ENCODE measurements around the gene CASZ1. TPM values are rescaled to one million over a fixed set of nuclear protein-coding genes. Genes with fewer than 3 reads are reported as not detected.

Gene CASZ1
- total RNA-seq, 1 experiment from 2014 or later: 2.3 TPM

GRCh38 chr1:10745383-10745782, 51.1 kb downstream of the CASZ1 start:
- DNase-seq: no peak
- Histone ChIP-seq H3K27ac (no peak overlapping the region), H3K9me3 (replicated peaks) (no peaks in the 10 kb centered on the region), H3K4me3 (no peak overlapping the region), H3K4me1 (no peaks in the 10 kb centered on the region), H3K27me3 (0 out of 2 replicates have a peak, but pooled peaks cover 5% of the 10 kb centered on the region), H3K36me3 (no peaks in the 10 kb centered on the region)

GRCh38 chr1:10744654-10745238, 51.7 kb downstream of the CASZ1 start:
- Histone ChIP-seq H3K4me1 (no peaks in the 10 kb centered on the region), H3K9me3 (replicated peaks) (no peaks in the 10 kb centered on the region), H3K36me3 (no peaks in the 10 kb centered on the region), H3K27ac (no peak overlapping the region), H3K27me3 (0 out of 2 replicates have a peak, but pooled peaks cover 5% of the 10 kb centered on the region), H3K4me3 (no peak overlapping the region)
- DNase-seq: no peak

GRCh38 chr1:10744029-10744428, 52.4 kb downstream of the CASZ1 start:
- Histone ChIP-seq H3K36me3 (no peaks in the 10 kb centered on the region), H3K27me3 (0 out of 2 replicates have a peak, but pooled peaks cover 5% of the 10 kb centered on the region), H3K4me1 (no peaks in the 10 kb centered on the region), H3K4me3 (no peak overlapping the region), H3K27ac (no peak overlapping the region), H3K9me3 (replicated peaks) (no peaks in the 10 kb centered on the region)
- DNase-seq: no peak

GRCh38 chr1:10741696-10742095, 54.8 kb downstream of the CASZ1 start:
- Histone ChIP-seq H3K9me3 (replicated peaks) (no peaks in the 10 kb centered on the region), H3K27me3 (0 out of 2 replicates have a peak, but pooled peaks cover 5% of the 10 kb centered on the region), H3K36me3 (no peaks in the 10 kb centered on the region), H3K27ac (no peak overlapping the region), H3K4me1 (no peaks in the 10 kb centered on the region), H3K4me3 (no peak overlapping the region)
- DNase-seq: no peak

- no peak for DNase-seq
- Histone ChIP-seq H3K36me3 (no peaks in the 10 kb centered on the region), H3K27me3 (peaks cover 6% of the 10 kb centered on the region; the same call in 1 of the 2 replicates), H3K4me3 (no peak overlapping the region), H3K27ac (no peak overlapping the region), H3K9me3 (replicated peaks) (no peaks in the 10 kb centered on the region), H3K4me1 (no peaks in the 10 kb centered on the region)
These were observed 56.3 kb downstream of the CASZ1 start for GRCh38 chr1:10740123-10740522.

GRCh38 chr1:10739589-10739988, 56.9 kb downstream of the CASZ1 start:
- no peaks in the 10 kb centered on the region for H3K36me3 ChIP-seq
- peaks cover 11% of the 10 kb centered on the region; the same call in 1 of the 2 replicates for H3K27me3 ChIP-seq
- H3K4me1 ChIP-seq: no peaks in the 10 kb centered on the region
- H3K9me3 ChIP-seq (replicated peaks): no peaks in the 10 kb centered on the region
- no peak overlapping the region for H3K27ac ChIP-seq
- H3K4me3 ChIP-seq: no peak overlapping the region
- DNase-seq: no peak

- H3K4me1 ChIP-seq: no peaks in the 10 kb centered on the region
These were observed 58.1 kb downstream of the CASZ1 start for GRCh38 chr1:10738061-10739058.

GRCh38 chr1:10737651-10738050, 58.8 kb downstream of the CASZ1 start:
- H3K27me3 ChIP-seq: peaks cover 15% of the 10 kb centered on the region; the same call in 1 of the 2 replicates
- H3K4me1 ChIP-seq: no peaks in the 10 kb centered on the region
- no peak overlapping the region for H3K4me3 ChIP-seq
- H3K9me3 ChIP-seq (replicated peaks): no peaks in the 10 kb centered on the region
- no peaks in the 10 kb centered on the region for H3K36me3 ChIP-seq
- DNase-seq: no peak
- no peak overlapping the region for H3K27ac ChIP-seq

More at GRCh38 chr1:10738061-10739058, 58.1 kb downstream of the CASZ1 start:
- no peak overlapping the region for H3K4me3 ChIP-seq
- no peak overlapping the region for H3K27ac ChIP-seq
- no peaks in the 10 kb centered on the region for H3K36me3 ChIP-seq
- DNase-seq: no peak
- no peaks in the 10 kb centered on the region for H3K9me3 ChIP-seq (replicated peaks)
- H3K27me3 ChIP-seq: peaks cover 14% of the 10 kb centered on the region; the same call in 1 of the 2 replicates

DNA sequence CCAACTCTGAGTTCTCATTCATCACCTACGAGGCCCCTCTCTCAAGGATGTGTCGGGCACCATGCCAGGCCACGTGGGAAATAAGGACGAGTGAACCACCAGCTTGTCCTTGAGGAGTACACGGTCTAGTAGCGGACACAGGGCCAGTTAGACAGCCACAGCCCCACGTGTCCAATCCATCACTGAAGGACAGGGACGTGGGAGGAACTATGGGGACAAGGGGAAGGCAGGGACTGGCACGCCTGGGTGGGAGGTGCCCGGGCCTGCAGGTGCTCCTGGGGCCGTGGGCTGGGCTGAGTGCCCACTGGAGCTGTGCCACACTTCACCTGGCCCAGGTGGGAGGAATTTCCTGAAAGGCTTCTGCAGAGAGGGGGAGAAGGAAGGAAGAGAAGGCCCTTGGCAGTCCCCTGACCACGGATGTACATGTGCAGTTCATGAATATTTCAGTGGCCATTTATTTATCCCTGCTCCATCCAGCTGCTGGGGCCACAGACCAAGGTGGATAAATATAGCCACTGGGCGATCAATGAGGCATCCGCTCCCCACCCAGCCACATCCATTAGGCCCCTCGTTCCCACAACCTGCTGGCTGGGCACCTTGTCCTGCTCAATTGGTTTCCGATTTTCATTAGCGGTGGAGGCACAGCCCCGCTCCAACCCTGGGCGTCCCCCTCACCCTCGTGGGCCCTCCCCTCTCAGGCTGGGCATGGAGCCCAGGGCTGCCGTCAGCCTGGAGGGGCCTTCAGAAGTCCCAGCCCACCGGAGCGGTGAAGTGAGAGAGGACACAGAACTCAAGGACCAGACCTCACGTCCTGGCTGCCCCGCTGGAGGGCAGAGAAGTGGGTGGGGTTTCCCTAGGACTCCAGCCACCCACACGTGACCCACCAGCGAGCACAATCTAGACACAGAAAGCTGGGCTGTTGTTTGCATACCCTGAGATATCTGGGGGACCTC, 59.5 kb downstream of the CASZ1 start:
- Histone ChIP-seq H3K36me3 (no peaks in the 10 kb centered on the region), H3K9me3 (replicated peaks) (no peaks in the 10 kb centered on the region), H3K4me3 (no peak overlapping the region), H3K4me1 (no peaks in the 10 kb centered on the region), H3K27me3 (peaks cover 15% of the 10 kb centered on the region; the same call in 1 of the 2 replicates), H3K27ac (no peak overlapping the region)
- DNase-seq: peak in 1 of 2 experiments; percentile 24

DNA sequence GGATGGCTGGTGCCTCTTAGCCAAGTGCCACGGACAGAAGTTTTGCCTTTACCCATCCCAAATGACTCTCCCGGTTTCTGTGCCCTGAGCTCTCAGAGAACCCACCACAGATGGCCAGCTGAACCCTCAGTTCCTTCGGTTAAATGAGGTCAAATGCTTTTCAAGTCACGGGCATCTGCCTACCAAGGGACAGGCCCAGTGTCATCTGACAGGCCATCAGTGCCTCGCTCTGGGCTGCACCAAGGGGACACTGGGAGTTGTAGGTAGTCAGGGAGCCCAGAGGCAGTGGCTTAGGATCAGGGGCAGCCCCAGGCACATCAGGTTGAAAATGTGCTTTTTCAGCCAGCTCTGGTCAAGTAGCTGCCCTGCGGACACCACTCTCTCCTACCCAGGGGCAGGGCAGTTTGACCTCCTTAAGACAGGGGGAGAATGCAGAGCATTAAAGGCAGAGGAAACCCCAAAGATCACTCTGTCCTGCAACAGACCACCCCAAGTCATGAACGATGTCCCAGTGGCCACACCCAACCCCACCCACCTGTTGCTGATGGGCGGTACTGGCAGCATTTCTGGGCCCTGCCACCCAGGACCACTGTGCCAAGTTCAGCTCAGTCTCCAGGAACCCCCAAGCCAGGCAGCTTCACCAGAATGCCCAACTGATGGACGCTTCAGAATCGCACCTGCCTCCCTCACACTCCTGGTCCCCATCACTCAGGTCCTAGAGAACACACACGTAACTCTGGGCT, 60.7 kb downstream of the CASZ1 start:
- H3K9me3 ChIP-seq (replicated peaks): no peaks in the 10 kb centered on the region
- no peaks in the 10 kb centered on the region for H3K4me1 ChIP-seq
- no peak overlapping the region for H3K4me3 ChIP-seq
- no peak for DNase-seq
- peaks cover 15% of the 10 kb centered on the region; the same call in 1 of the 2 replicates for H3K27me3 ChIP-seq
- H3K27ac ChIP-seq: no peak overlapping the region
- no peaks in the 10 kb centered on the region for H3K36me3 ChIP-seq

GRCh38 chr1:10734962-10735544, 61.4 kb downstream of the CASZ1 start:
- Histone ChIP-seq H3K36me3 (no peaks in the 10 kb centered on the region), H3K4me1 (no peaks in the 10 kb centered on the region), H3K27ac (no peak overlapping the region), H3K9me3 (replicated peaks) (no peaks in the 10 kb centered on the region), H3K27me3 (peaks cover 15% of the 10 kb centered on the region; the same call in 1 of the 2 replicates), H3K4me3 (no peak overlapping the region)
- DNase-seq: peak; percentile 31 to 44

DNA sequence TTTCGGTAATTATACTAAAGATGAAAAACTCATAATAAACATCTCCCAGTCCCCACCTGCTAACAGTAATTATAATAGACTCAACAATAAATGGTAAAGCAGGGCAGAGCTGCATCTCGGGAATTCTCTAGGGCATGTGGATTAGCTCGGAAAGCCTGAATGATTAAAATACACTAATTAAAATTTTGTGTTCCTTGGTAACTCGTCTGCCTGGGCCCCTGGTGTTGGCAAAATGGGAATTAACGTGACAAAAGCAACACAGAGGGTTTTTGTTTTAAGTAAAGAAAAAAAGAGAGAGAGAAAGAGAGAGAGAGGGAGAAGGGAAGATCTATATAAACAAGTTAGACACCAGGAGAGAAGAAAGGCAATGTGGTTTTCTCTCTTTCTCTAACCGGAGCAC, 62.1 kb downstream of the CASZ1 start:
- Histone ChIP-seq H3K27me3 (peaks cover 15% of the 10 kb centered on the region; the same call in 1 of the 2 replicates), H3K4me3 (no peak overlapping the region), H3K4me1 (no peaks in the 10 kb centered on the region), H3K27ac (no peak overlapping the region), H3K9me3 (replicated peaks) (no peaks in the 10 kb centered on the region), H3K36me3 (no peaks in the 10 kb centered on the region)
- no peak for DNase-seq

All from SJCRH30 (cell line).